GM18907 (cell line): ENCODE data around the gene PLA2G5.
"Not testable (repeated sequence)": the region's sequence is repeated elsewhere in the genome, so short reads cannot be mapped to it uniquely, and the experiment has no call there.

ENCODE experiments used
- ATAC-seq: cut with Tn5 transposase; IDR thresholded peaks from one replicate; pipeline ENCODE4 v1.9.1; 2021; ENCODE audit warnings: mild to moderate bottlenecking, moderate library complexity; ENCODE audit not compliant: unreplicated experiment

Gene PLA2G5

GRCh38 chr1:20115479-20115878 lies 45.5 kb downstream of the PLA2G5 start:
- ATAC-seq, result no peak

GRCh38 chr1:20115916-20116315 lies 45.9 kb downstream of the PLA2G5 start:
- no peak for ATAC-seq

DNA sequence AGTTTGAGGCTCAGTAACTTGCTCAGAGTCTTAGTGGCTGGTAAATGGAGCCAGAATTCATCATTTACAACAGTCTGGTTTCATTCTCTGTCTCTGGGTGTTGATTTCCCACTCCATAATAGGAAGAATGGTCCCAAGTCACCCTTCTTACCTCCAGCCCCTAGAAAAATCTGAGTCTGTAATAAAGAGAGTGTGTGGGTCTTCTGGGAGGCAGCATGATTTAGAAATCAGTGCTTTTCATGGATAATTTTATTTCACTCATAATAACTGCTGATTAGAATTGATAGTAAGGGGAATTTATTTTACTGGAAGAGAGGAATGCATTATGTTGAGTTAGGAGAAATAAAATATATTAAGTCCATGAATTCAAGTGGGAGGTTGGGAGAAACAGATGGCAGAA lies 47.2 kb downstream of the PLA2G5 start:
- no peak for ATAC-seq

GRCh38 chr1:20119347-20119746 lies 49.4 kb downstream of the PLA2G5 start, which contains the start of gene PLA2G2D:
Gene PLA2G2D (minus strand): TSS chr1:20119536. CDS start chr1:20119498, 38 bp downstream.
- no peak for ATAC-seq

- ATAC-seq, result no peak
Measured at GRCh38 chr1:20120796-20121195, 50.8 kb downstream of the PLA2G5 start.

GRCh38 chr1:20123722-20124455 lies 53.9 kb downstream of the PLA2G5 start:
- ATAC-seq, result no peak

DNA sequence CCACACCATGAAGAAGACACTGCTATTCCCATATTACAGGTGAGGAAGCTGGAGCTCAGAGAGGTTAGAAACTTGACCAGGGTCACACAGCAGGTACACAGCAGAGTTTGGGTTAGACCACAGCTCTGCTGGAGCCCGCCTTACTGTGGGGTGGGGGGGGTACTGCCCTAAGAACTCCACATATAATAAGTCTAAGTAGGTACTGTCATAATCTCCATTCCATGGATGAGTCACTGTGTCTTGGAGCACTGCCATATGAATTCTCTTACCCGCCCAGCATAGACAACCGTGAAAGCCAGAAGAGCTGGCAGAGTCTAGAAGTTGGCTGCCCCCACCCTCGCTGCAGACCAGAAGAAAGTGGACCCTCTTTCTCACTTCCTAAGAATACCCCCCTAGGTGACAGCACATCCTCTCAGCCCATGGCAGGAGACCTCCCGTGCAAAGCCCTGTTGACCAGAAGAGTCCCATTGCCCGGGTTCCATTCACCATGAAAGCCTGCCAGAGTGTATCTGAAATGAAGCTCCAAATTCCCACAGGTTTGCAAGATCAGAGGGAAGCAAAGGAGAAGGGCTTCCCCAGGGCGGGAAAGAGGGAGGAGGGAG lies 54.6 kb downstream of the PLA2G5 start:
- no peak for ATAC-seq

GRCh38 chr1:20125100-20125499 lies 55.1 kb downstream of the PLA2G5 start:
- no peak for ATAC-seq

GRCh38 chr1:20126041-20126805 lies 56.2 kb downstream of the PLA2G5 start:
- peak; percentile 71 for ATAC-seq

DNA sequence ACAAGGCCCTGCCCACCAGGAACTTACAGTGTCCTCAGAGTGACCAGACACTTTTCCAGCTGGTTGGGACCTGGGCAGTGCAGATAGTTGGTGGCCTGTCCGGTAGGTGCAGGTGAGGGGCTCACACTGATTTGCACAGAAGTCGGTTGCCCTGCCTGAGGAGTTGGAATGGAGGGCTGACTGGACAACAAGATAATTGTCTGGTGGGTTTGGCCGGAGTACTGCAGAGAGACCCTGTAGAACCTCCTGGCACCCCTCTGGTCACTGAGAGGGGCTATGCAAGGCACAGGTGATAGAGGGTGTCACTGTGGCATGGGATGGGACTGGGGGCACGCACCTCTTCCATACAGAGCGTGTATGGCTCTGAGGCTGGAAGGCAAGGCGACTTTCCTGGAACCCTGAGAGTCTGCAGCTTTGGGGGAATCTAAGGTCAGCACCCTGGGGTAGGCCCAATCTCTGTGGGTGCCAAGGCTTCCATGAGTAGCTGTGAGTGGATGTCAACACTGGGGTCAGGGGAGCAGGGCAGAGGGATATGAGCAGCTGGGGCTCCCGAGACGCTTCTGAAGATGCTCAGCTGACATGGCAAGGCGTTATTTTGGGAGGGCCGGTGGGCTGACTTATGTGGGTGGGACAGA lies 56.9 kb downstream of the PLA2G5 start:
- no peak for ATAC-seq

GRCh38 chr1:20130518-20130917 lies 60.5 kb downstream of the PLA2G5 start:
- ATAC-seq, result not testable (repeated sequence)

GRCh38 chr1:20134995-20135394 lies 65.0 kb downstream of the PLA2G5 start:
- ATAC-seq, result no peak

GRCh38 chr1:20136249-20136648 lies 66.3 kb downstream of the PLA2G5 start:
- ATAC-seq, result no peak

- no peak for ATAC-seq
Measured at GRCh38 chr1:20137055-20137454, 67.1 kb downstream of the PLA2G5 start.

GRCh38 chr1:20137604-20138003 lies 67.6 kb downstream of the PLA2G5 start:
- ATAC-seq, result no peak

GRCh38 chr1:20138346-20138745 lies 68.4 kb downstream of the PLA2G5 start:
- ATAC-seq, result no peak

DNA sequence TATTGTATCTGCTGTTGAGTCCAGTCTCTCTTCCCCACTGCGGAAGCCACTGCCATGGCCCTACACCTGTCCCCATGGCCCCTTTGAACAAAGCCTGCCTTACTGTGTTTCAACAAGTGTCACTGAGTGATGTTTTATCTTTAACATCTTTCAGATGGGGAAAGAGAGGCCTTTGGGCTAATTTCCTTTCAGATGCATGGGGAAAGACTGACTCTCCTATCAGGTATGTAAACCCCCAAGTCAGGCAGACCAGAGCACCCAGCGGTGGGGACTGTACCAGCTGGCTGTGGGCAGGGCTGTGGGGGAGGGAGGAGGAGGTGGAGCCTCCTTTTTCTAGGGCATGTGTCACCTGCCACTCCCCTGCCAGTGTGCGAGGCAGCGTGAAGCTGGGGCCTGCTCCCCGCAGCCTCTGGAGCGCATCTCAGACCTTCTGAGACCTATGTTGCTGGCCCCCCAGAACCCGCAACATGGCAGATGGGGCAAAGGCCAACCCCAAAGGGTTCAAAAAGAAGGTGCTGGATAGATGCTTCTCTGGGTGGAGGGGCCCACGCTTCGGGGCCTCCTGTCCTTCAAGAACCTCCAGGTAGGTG lies 69.1 kb downstream of the PLA2G5 start, which contains the start of gene PLA2G2F:
TSS of gene PLA2G2F (plus strand) at position 363 of the 590 bp plus-strand sequence. CDS start at position 468, 105 bp downstream.
- no peak for ATAC-seq

- ATAC-seq, result no peak
Measured at GRCh38 chr1:20139776-20140612, 70.0 kb downstream of the PLA2G5 start.

GRCh38 chr1:20141001-20141400 lies 71.0 kb downstream of the PLA2G5 start:
- no peak for ATAC-seq

DNA sequence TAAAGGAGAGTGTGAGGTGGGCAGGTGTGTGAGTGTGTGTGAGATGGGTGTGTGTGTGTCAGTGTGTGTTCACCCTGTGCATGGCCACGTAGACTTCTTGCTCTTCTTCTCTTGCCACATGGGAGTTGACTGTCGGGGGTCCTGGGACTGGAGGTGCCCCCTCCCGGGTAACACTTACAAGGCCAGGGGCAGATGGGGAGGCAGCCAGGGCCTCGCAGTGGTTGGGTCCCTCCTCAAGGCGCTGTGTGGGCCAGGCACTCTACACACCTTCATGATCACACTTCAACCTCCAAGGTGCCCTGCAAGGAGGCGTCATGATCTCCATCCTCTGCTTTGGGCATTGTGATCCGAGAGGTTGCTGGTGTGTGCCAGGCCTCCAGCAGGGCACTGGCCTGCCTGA lies 71.5 kb downstream of the PLA2G5 start:
- ATAC-seq, result no peak
